Psoas muscle (tissue), 8 donors: ENCODE measurements around the gene AHCYL1. TPM values are rescaled to one million over a fixed set of nuclear protein-coding genes. Genes with fewer than 3 reads are reported as not detected.

ENCODE experiments used
- ATAC-seq, 4 donors: fragments of 200-7000 bp; cut with Tn5 transposase; one replicate each; pipeline ENCODE4 v1.9.1; 2020; ENCODE audit warnings: moderate library complexity in 3 of 4, mild to moderate bottlenecking in 2 of 4
- DNase-seq, 2 donors: peaks; one replicate each; pipeline ENCODE4 v3.0.0-alpha.2; 2020
- H3K27ac ChIP-seq: fragments of 200-600 bp; one replicate; pipeline ENCODE4 v1.8.0; 2022
- H3K27me3 ChIP-seq, 3 donors: fragments of 200-600 bp in 1 of 3; one replicate each; pipeline versions ENCODE4 v1.6.1 to v1.8.0; 2013 to 2022; ENCODE audit warnings: low read length in 2 of 3, mild to moderate bottlenecking in 2 of 3, moderate library complexity in 1 of 3; ENCODE audit not compliant: insufficient read depth in 3 of 3
- H3K36me3 ChIP-seq, 2 donors: fragments of 200-600 bp in 1 of 2; one replicate each; pipeline versions ENCODE4 v1.6.1 to v1.8.0; 2013 to 2022; ENCODE audit warnings: low read depth in 1 of 2, mild to moderate bottlenecking in 1 of 2, moderate library complexity in 1 of 2; ENCODE audit not compliant: insufficient read depth in 1 of 2
- H3K4me1 ChIP-seq: fragments of 200-600 bp; one replicate; pipeline ENCODE4 v1.8.0; 2022
- H3K4me3 ChIP-seq: fragments of 200-600 bp; one replicate; pipeline ENCODE4 v1.8.0; 2022; ENCODE audit warnings: mild to moderate bottlenecking
- H3K9me3 ChIP-seq: fragments of 200-600 bp; one replicate; pipeline ENCODE4 v1.8.0; 2022
- CTCF ChIP-seq: fragments of 200-600 bp; IDR thresholded peaks from one replicate; pipeline ENCODE4 v1.8.0; 2022; ENCODE audit warnings: antibody characterized with exemption
- WGBS, 3 donors: extraction: QIAGEN DNeasy Blood & Tissue Kit; methylation state at CpG; one replicate each; pipeline versions ENCODE4 v1.1.6 to v1.1.7; 2013; 5-methylcytosine and 5-hydroxymethylcytosine counted together
- intact Hi-C, 2 donors: fragments of 100-400 bp; cut with DNase I; formaldehyde crosslinking; loops; one replicate each; pipeline versions ENCODE4 v1.11.0 to v1.14.2; 2022
- polyA plus RNA-seq, 3 donors: library from polyadenylated mRNA; stranded (reverse); fragments of 200-250 nt; gene quantifications; one replicate each; pipeline ENCODE4 v1.2.3, GENCODE V29; 2013
- total RNA-seq, 4 donors: library from RNA; stranded (reverse); fragmentation: NEBNext Ultra II Directional in 2 of 4; extraction: Animal tissue kit (Norgen Biotek cat#: 25700) in 2 of 4; gene quantifications; one replicate each; pipeline versions ENCODE4 v1.2.1 to v1.2.4, GENCODE V29; 2021 to 2023
- donor health status: healthy with polysubstance abuse.
- donor health status: DM: no; HTN: no; CAD: no; lungs with moderate emphysema.
- donor health status: Bipolar disorder and iron deficiency.
- donor health status: healthy.
- donor health status: DM: yes; HTN: yes; CAD: no.
- donor health status: DM: no; HTN: no; CAD: no.
- donor health status: DM: no; HTN: no; CAD: no.
- donor health status: DM: yes; HTN: yes; CAD: no.

The AHCYL1 gene
- total and polyA plus RNA-seq, 7 donors: 42.5 to 128 (median 60.2) TPM

- H3K4me1 ChIP-seq: peaks cover 14% of the 10 kb centered on the region
- H3K27ac ChIP-seq: peak overlapping the region; percentile 88
- no peak for TF ChIP-seq CTCF
- H3K4me3 ChIP-seq: peak overlapping the region; percentile 93
- intact Hi-C loops: no loop called here
- WGBS, 3 donors: 8 to 10% (median 10%) methylated on average over 14 to 16 of the region's 16 CpGs
- H3K27me3 ChIP-seq: no peaks in the 10 kb centered on the region
- ATAC-seq (no peak), DNase-seq (no peak)
- H3K36me3 ChIP-seq: peaks cover 14 to 34% of the 10 kb centered on the region in 2 donors
- H3K9me3 ChIP-seq: no peaks in the 10 kb centered on the region
Observed at GRCh38 chr1:110035236-110035752, 50.7 kb downstream of the AHCYL1 start.

- Histone ChIP-seq H3K36me3 (peaks cover 14 to 63% of the 10 kb centered on the region in 2 donors), H3K27me3 (no peaks in the 10 kb centered on the region), H3K9me3 (no peaks in the 10 kb centered on the region), H3K4me3 (no peak overlapping the region), H3K27ac (no peak overlapping the region), H3K4me1 (peaks cover 14% of the 10 kb centered on the region)
- intact Hi-C loops: no loop called here
- no peak for TF ChIP-seq CTCF
- WGBS, 3 donors: 80 to 90% (median 84%) methylated on average over 5 of the region's 5 CpGs
- no peak for DNase-seq
- no peak for ATAC-seq
Observed at GRCh38 chr1:110038271-110038670, 53.7 kb downstream of the AHCYL1 start.

- H3K4me3 ChIP-seq: no peak overlapping the region
- no peaks in the 10 kb centered on the region for H3K27me3 ChIP-seq
- H3K36me3 ChIP-seq: peaks cover 14 to 77% of the 10 kb centered on the region in 2 donors
- TF ChIP-seq CTCF: no peak
- H3K27ac ChIP-seq: no peak overlapping the region
- H3K4me1 ChIP-seq: peaks cover 8% of the 10 kb centered on the region
- no peak for ATAC-seq
- 67 to 78% (median 69%) methylated on average over 4 of the region's 4 CpGs for WGBS, 3 donors
- H3K9me3 ChIP-seq: no peaks in the 10 kb centered on the region
- intact Hi-C loops: no loop called here
- no peak for DNase-seq
Observed at GRCh38 chr1:110039641-110040040, 55.1 kb downstream of the AHCYL1 start.

GRCh38 chr1:110040548-110040947 is 56.0 kb downstream of the AHCYL1 start:
- intact Hi-C loops: no loop called here
- Histone ChIP-seq H3K36me3 (peaks cover 14 to 86% of the 10 kb centered on the region in 2 donors), H3K4me1 (peaks cover 6% of the 10 kb centered on the region), H3K27me3 (no peaks in the 10 kb centered on the region), H3K4me3 (no peak overlapping the region), H3K27ac (no peak overlapping the region), H3K9me3 (no peaks in the 10 kb centered on the region)
- 91 to 97% (median 95%) methylated on average over 4 of the region's 4 CpGs for WGBS, 3 donors
- ATAC-seq (no peak), DNase-seq (no peak)
- TF ChIP-seq CTCF: no peak

GRCh38 chr1:110043016-110043415 is 58.5 kb downstream of the AHCYL1 start:
- Histone ChIP-seq H3K4me1 (no peaks in the 10 kb centered on the region), H3K36me3 (peaks cover 19 to 100% of the 10 kb centered on the region in 2 donors), H3K27me3 (no peaks in the 10 kb centered on the region), H3K9me3 (no peaks in the 10 kb centered on the region), H3K27ac (no peak overlapping the region), H3K4me3 (no peak overlapping the region)
- intact Hi-C loops: no loop called here
- DNase-seq (no peak), ATAC-seq (no peak)
- no peak for TF ChIP-seq CTCF
- 95 to 96% (median 95%) methylated on average over 10 of the region's 10 CpGs for WGBS, 3 donors
